Body of pancreas (tissue), 4 donors: Measurements from ENCODE around the gene CDH10. TPM values are rescaled to one million over a fixed set of nuclear protein-coding genes. Genes with fewer than 3 reads are reported as not detected.
A peak's percentile ranks its signal among the peaks of the same experiment; 100 is the strongest.

ENCODE experiments used
- ATAC-seq: fragments of 150-250 bp; one replicate; pipeline ENCODE4 v1.9.1; 2016
- DNase-seq, 4 donors: peaks; one replicate each; pipeline ENCODE4 v3.0.0-alpha.2; 2019
- H3K27ac ChIP-seq, 4 donors: fragments of 200-600 bp; sonication (generic); 1 replicate in 3 of 4; 2 replicates in 1 of 4; pipeline versions ENCODE4 v1.5.1 to v1.6.1; 2016 to 2019; ENCODE audit warnings: mild to moderate bottlenecking in 1 of 4, mixed read lengths in 1 of 4, moderate library complexity in 1 of 4
- H3K27me3 ChIP-seq, 2 donors: fragments of 200-600 bp; sonication (generic); one replicate each; pipeline ENCODE4 v1.6.0; 2016; ENCODE audit warnings: mild to moderate bottlenecking in 1 of 2
- H3K36me3 ChIP-seq, 2 donors: fragments of 200-600 bp; sonication (generic); replicated peaks in 1 of 2; 2 replicates each; pipeline ENCODE4 v1.5.1; 2016; ENCODE audit warnings: low read depth in 2 of 2; ENCODE audit not compliant: insufficient read depth in 1 of 2
- H3K4me1 ChIP-seq: fragments of 200-600 bp; sonication (generic); one replicate; pipeline ENCODE4 v1.6.0; 2016
- H3K4me3 ChIP-seq, 2 donors: fragments of 200-600 bp; sonication (generic); 1 replicate in 1 of 2; 2 replicates in 1 of 2; pipeline ENCODE4 v1.5.1; 2016 to 2019
- H3K9me3 ChIP-seq, 3 donors: fragments of 200-600 bp; sonication (generic); 1 replicate in 2 of 3; 2 replicates in 1 of 3; pipeline ENCODE4 v1.5.1; 2016
- POLR2A ChIP-seq, 3 donors: fragments of 450-650 bp; IDR thresholded peaks; one replicate each; pipeline ENCODE4 v1.6.1; 2016; ENCODE audit warnings: antibody characterized with exemption in 3 of 3, mild to moderate bottlenecking in 2 of 3
- WGBS, 2 donors: methylation state at CpG; one replicate each; pipeline ENCODE4 v1.1.5; 2017; 5-methylcytosine and 5-hydroxymethylcytosine counted together
- intact Hi-C: fragments of 100-400 bp; cut with DNase I; formaldehyde crosslinking; loops from one replicate; pipeline ENCODE4 v1.15.1; 2023
- total RNA-seq, 2 donors: library from RNA; depleted of rRNA; stranded (reverse); fragments of >200 nt; gene quantifications; one replicate each; pipeline ENCODE4 v1.1.0, GENCODE V29; 2016
- TF ChIP-seq, protein P1 (sequence below), 7 experiments: fragments of 450-650 bp in 4 of 7; fragments of 200-600 bp in 3 of 7; sonication (generic) in 3 of 7; IDR thresholded peaks; one replicate each; pipeline ENCODE4 v1.5.1; 2016 to 2019; ENCODE audit warnings: antibody characterized with exemption in 7 of 7

The CDH10 gene
- total RNA-seq, 2 donors from 2014 or later: 0.26 TPM; not detected in 1

DNA sequence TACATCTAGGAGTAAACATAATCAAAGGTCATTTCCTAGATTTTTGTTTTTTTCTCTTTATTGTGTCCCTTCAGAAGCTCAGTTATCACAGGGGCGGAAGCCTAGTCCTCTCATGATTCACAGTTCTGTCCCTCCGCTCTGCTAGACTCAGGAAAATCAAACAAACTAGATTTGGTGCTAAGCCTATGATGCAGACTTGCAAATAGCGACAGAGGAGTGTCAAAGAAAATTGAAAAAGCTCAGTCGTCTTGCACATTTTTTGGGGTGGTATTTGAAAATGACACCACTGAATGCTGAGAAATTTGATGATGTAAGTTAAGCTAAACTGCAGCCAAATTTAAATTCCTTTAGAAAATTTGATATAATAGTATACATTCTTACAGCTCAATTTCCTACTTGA, 59.0 kb downstream of the CDH10 start:
- Histone ChIP-seq H3K27me3 (no peaks in the 10 kb centered on the region), H3K4me3 (no peak overlapping the region), H3K36me3 (no peaks in the 10 kb centered on the region), H3K4me1 (no peaks in the 10 kb centered on the region), H3K27ac (no peak overlapping the region), H3K9me3 (no peaks in the 10 kb centered on the region)
- TF ChIP-seq, protein P1, sequence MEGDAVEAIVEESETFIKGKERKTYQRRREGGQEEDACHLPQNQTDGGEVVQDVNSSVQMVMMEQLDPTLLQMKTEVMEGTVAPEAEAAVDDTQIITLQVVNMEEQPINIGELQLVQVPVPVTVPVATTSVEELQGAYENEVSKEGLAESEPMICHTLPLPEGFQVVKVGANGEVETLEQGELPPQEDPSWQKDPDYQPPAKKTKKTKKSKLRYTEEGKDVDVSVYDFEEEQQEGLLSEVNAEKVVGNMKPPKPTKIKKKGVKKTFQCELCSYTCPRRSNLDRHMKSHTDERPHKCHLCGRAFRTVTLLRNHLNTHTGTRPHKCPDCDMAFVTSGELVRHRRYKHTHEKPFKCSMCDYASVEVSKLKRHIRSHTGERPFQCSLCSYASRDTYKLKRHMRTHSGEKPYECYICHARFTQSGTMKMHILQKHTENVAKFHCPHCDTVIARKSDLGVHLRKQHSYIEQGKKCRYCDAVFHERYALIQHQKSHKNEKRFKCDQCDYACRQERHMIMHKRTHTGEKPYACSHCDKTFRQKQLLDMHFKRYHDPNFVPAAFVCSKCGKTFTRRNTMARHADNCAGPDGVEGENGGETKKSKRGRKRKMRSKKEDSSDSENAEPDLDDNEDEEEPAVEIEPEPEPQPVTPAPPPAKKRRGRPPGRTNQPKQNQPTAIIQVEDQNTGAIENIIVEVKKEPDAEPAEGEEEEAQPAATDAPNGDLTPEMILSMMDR (IDR thresholded peaks at IDR 0.05): no peak
- TF ChIP-seq POLR2A (IDR thresholded peaks at IDR 0.05): no peak
- ATAC-seq (no peak), DNase-seq (no peak)
- intact Hi-C loops: no loop called here
- 72 to 73% methylated on average over 4 of the region's 4 CpGs for WGBS, 2 donors

DNA sequence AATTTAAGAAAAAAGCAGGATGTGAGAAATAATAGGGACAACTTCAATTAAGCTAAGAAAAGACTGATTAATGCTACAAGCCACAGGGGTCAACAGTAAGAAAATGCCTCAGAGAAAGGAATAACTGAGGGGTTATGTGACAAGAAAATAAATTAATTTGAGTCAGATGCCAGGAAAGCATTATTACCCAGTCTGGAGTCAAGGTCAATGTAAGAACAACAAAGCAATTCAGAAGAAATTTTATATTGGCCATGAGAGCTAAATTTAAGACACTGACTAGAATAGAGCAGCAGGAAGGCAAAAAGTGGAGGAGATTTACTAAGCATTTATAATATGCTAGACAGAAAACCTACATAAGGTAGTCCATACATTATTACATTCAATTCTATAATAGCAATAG, 73.5 kb downstream of the CDH10 start:
- Histone ChIP-seq H3K36me3 (no peaks in the 10 kb centered on the region), H3K27ac (no peak overlapping the region), H3K27me3 (no peaks in the 10 kb centered on the region), H3K4me3 (no peak overlapping the region), H3K9me3 (no peaks in the 10 kb centered on the region), H3K4me1 (no peaks in the 10 kb centered on the region)
- intact Hi-C loops: no loop called here
- no peak for ATAC-seq
- TF ChIP-seq POLR2A (IDR thresholded peaks at IDR 0.05): no peak
- TF ChIP-seq, protein P1 (IDR thresholded peaks at IDR 0.05): no peak
- DNase-seq: no peak

DNA sequence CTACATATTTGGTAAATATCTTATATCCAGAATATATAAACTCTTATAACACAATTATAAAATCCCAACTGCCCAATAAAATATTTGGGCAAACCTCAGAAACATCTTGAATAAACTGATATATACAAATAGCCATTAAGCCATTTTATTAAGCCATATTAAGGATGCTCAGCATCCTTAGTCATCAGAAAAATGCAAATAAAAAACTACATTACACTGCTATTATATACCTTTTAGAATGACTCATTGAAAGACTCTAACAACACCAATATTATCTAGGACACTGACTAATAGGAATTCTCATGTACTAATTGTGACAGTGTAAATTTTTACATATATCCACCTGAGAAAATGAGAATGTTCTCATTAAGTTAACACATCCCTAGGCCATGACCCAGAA, 77.8 kb downstream of the CDH10 start:
- DNase-seq: no peak

DNA sequence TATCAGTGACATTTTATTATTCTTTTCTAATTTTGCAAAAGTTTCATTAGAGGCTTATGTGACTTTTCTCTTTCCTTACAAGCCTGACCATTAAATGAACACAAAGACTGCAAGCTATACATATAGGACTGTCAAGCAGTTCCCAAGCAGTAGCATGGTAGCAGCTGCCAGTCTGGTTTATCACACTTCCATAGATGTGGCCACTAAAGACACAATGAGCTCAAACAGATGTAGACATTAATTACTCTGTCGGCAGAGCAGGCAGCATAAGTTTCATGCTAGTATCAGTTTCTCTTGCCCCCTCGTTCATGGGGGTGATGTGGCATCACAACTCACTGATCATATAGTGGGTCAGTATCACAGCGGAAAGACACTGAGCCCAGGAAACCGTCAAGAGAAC, 89.5 kb downstream of the CDH10 start:
- no peaks in the 10 kb centered on the region for H3K4me1 ChIP-seq
- ATAC-seq (no peak), DNase-seq (no peak)
- H3K9me3 ChIP-seq: no peaks in the 10 kb centered on the region
- intact Hi-C loops: no loop called here
- no peak overlapping the region for H3K27ac ChIP-seq
- no peak for TF ChIP-seq POLR2A (IDR thresholded peaks at IDR 0.05)
- TF ChIP-seq, protein P1 (IDR thresholded peaks at IDR 0.05): no peak
- no peak overlapping the region for H3K4me3 ChIP-seq
- H3K27me3 ChIP-seq: no peaks in the 10 kb centered on the region
- 55 to 75% methylated on average over 4 of the region's 4 CpGs for WGBS, 2 donors
- H3K36me3 ChIP-seq: no peaks in the 10 kb centered on the region

More for the DNA sequence above, 77.8 kb downstream of the CDH10 start:
- no peaks in the 10 kb centered on the region for H3K4me1 ChIP-seq
- TF ChIP-seq, protein P1 (IDR thresholded peaks at IDR 0.05): no peak
- TF ChIP-seq POLR2A (IDR thresholded peaks at IDR 0.05): no peak
- H3K27ac ChIP-seq: no peak overlapping the region
- no peak for ATAC-seq
- H3K27me3 ChIP-seq: no peaks in the 10 kb centered on the region
- no peaks in the 10 kb centered on the region for H3K36me3 ChIP-seq
- no peak overlapping the region for H3K4me3 ChIP-seq
- H3K9me3 ChIP-seq: no peaks in the 10 kb centered on the region
- intact Hi-C loops: no loop called here

DNA sequence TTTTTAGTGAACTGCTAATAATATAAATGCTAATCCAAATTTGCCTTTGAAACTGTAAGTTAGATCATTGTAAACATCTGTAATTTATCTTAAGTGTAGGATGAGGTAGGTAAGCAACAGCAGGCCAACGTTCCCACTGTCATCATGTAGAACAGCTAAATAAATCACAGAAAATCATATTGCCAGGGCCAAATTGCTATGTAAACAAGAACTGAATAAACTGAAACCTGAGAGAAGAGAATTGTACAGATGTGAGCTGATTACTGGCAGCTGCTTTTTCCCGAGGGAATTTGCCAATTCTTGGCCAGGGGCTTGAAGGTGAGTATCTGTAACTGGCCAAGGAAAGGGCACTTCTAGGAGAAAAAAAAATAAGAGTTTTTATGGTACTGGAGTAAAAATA, 97.6 kb downstream of the CDH10 start:
- H3K4me3 ChIP-seq: no peak overlapping the region
- H3K4me1 ChIP-seq: peaks cover 7% of the 10 kb centered on the region
- H3K36me3 ChIP-seq: no peaks in the 10 kb centered on the region
- TF ChIP-seq, protein P1 (IDR thresholded peaks at IDR 0.05): no peak
- TF ChIP-seq POLR2A (IDR thresholded peaks at IDR 0.05): no peak
- no peak overlapping the region for H3K27ac ChIP-seq
- intact Hi-C loops: no loop called here
- peak in 1 of 4 donors; percentile 20 for DNase-seq
- 2 to 12% methylated on average over 2 of the region's 2 CpGs for WGBS, 2 donors
- H3K27me3 ChIP-seq: no peaks in the 10 kb centered on the region
- H3K9me3 ChIP-seq: no peaks in the 10 kb centered on the region
- peak; percentile 35 for ATAC-seq
